K562 (cell line): ENCODE measurements around the gene ZNF593OS. TPM values are rescaled to one million over a fixed set of nuclear protein-coding genes. Genes with fewer than 3 reads are reported as not detected.

Source experiments
- CBX3 ChIP-seq, 2 experiments: IDR thresholded peaks; 1 replicate in 1 of 2; 2 replicates in 1 of 2; pipeline ENCODE4 v1.6.1; 2012; ENCODE audit warnings: inconsistent platforms in 2 of 2, low read length in 2 of 2, borderline replicate concordance in 1 of 2, control low read depth in 1 of 2
- GABPB1 ChIP-seq: sonication (generic); formaldehyde crosslinking; IDR thresholded peaks from 2 replicates; pipeline ENCODE4 v1.8.0; 2022; ENCODE audit warnings: mild to moderate bottlenecking, missing genetic modification reagents
- NCOA1 ChIP-seq: fragments of 450-650 bp; IDR thresholded peaks from 2 replicates; pipeline ENCODE4 v1.6.1; 2016; ENCODE audit warnings: low read depth
- NR2F6 ChIP-seq: fragments of 450-650 bp; formaldehyde crosslinking; IDR thresholded peaks from 2 replicates; pipeline ENCODE4 v1.4.0; 2020; ENCODE audit warnings: mild to moderate bottlenecking
- POLR2B ChIP-seq: fragments of 450-650 bp; IDR thresholded peaks from 2 replicates; pipeline ENCODE4 v1.6.1; 2018; ENCODE audit warnings: low read depth; ENCODE audit not compliant: partially characterized antibody
- YY1 ChIP-seq, 3 experiments: IDR thresholded peaks; 2 replicates each; pipeline ENCODE4 v1.6.1; 2011; ENCODE audit warnings: low read length in 2 of 3, mild to moderate bottlenecking in 2 of 3, moderate library complexity in 2 of 3, borderline replicate concordance in 1 of 3, control low read depth in 1 of 3, low read depth in 1 of 3; ENCODE audit not compliant: insufficient read depth in 3 of 3, insufficient replicate concordance in 2 of 3, control insufficient read depth in 1 of 3, insufficient read length in 1 of 3; ENCODE audit errors: extremely low read depth in 1 of 3
- ZBTB9 ChIP-seq: fragments of 450-650 bp; formaldehyde crosslinking; IDR thresholded peaks from 2 replicates; pipeline ENCODE4 v1.4.0; 2020; ENCODE audit warnings: mild to moderate bottlenecking, moderate library complexity
- ZNF124 ChIP-seq: sonication (generic); formaldehyde crosslinking; IDR thresholded peaks from 2 replicates; pipeline ENCODE4 v1.8.1; 2022; ENCODE audit warnings: missing genetic modification reagents
- ZNF212 ChIP-seq: fragments of 450-650 bp; formaldehyde crosslinking; IDR thresholded peaks from 2 replicates; pipeline ENCODE4 v1.4.0; 2020; ENCODE audit warnings: mild to moderate bottlenecking
- ZNF318 ChIP-seq, 2 experiments: fragments of 450-650 bp; IDR thresholded peaks; 2 replicates each; pipeline ENCODE4 v1.6.1; 2016; ENCODE audit warnings: mild to moderate bottlenecking in 2 of 2, borderline replicate concordance in 1 of 2, low read depth in 1 of 2, moderate library complexity in 1 of 2
- polyA plus RNA-seq, 8 experiments: library from polyadenylated mRNA; depleted of rRNA in 4 of 8; stranded (reverse) in 5 of 8; unstranded in 3 of 8; fragments of >200 nt; fragmentation: Nextera tagmentation in 2 of 8; fragmentation: Illumina TruSeq in 1 of 8; extraction: Ambion mirVana in 2 of 8; extraction: Trizol in 1 of 8; gene quantifications; 2 replicates each; pipeline versions ENCODE4 v1.2.1 to v1.2.3, GENCODE V29; 2011 to 2014; ENCODE audit warnings: inconsistent platforms in 1 of 8, missing spikeins in 1 of 8
- total RNA-seq, 7 experiments: library from RNA; depleted of rRNA in 6 of 7; stranded (reverse); fragments of >200 nt in 6 of 7; fragmentation: Illumina TruSeq in 2 of 7; extraction: Trizol in 2 of 7; gene quantifications; 2 replicates each; pipeline versions ENCODE4 v1.2.1 to v1.2.3, GENCODE V29; 2011 to 2021; ENCODE audit warnings: low replicate concordance in 1 of 7
- TF ChIP-seq, protein P1 (sequence below): sonication (generic); formaldehyde crosslinking; IDR thresholded peaks from 2 replicates; pipeline ENCODE4 v1.8.1; 2023; ENCODE audit warnings: mild to moderate bottlenecking, missing genetic modification reagents
- TF ChIP-seq, protein P2 (sequence below): fragments of 450-650 bp; formaldehyde crosslinking; IDR thresholded peaks from 2 replicates; pipeline ENCODE4 v1.4.0; 2020; ENCODE audit warnings: mild to moderate bottlenecking

ZNF593OS gene
- total and polyA plus RNA-seq, 9 of the 15 experiments (the other 6 are each of a cell fraction or from before 2014, with no cell fraction given): 0.24 to 0.27 TPM; not detected in 7

GRCh38 chr1:26126321-26127084 lies 45.1 kb downstream of the ZNF593OS start (continued):
- TF ChIP-seq NR2F6 (0 out of 2 replicates have a peak, but pooled peaks have one; percentile 65), YY1 (IDR thresholded peaks at IDR 0.05; ENCODE audit: borderline replicate concordance in 1 of 3, control insufficient read depth in 1 of 3, extremely low read depth in 1 of 3, insufficient read depth in 3 of 3, insufficient read length in 1 of 3, insufficient replicate concordance in 2 of 3, low read depth in 1 of 3, low read length in 2 of 3) (peak in 1 of 3 experiments; percentile 27), GABPB1 (CRISPR knock-in tag) (peak; percentile 73), ZNF318 (IDR thresholded peaks at IDR 0.05; ENCODE audit: borderline replicate concordance in 1 of 2, low read depth in 1 of 2) (peak in 1 of 2 experiments; percentile 85; a peak in 2 of 4 replicates), ZNF212 (CRISPR knock-in tag) (0 out of 2 replicates have a peak, but pooled peaks have one; percentile 10), CBX3 (IDR thresholded peaks at IDR 0.05; ENCODE audit: borderline replicate concordance in 1 of 2, low read length in 2 of 2) (peak in 1 of 2 experiments; percentile 90; a peak in 1 of 3 replicates), ZBTB9 (CRISPR knock-in tag) (0 out of 2 replicates have a peak, but pooled peaks have one; percentile 50), POLR2B (peak; percentile 88), ZNF124 (CRISPR knock-in tag) (no peak), NCOA1 (peak; percentile 96)
- TF ChIP-seq, protein P1, sequence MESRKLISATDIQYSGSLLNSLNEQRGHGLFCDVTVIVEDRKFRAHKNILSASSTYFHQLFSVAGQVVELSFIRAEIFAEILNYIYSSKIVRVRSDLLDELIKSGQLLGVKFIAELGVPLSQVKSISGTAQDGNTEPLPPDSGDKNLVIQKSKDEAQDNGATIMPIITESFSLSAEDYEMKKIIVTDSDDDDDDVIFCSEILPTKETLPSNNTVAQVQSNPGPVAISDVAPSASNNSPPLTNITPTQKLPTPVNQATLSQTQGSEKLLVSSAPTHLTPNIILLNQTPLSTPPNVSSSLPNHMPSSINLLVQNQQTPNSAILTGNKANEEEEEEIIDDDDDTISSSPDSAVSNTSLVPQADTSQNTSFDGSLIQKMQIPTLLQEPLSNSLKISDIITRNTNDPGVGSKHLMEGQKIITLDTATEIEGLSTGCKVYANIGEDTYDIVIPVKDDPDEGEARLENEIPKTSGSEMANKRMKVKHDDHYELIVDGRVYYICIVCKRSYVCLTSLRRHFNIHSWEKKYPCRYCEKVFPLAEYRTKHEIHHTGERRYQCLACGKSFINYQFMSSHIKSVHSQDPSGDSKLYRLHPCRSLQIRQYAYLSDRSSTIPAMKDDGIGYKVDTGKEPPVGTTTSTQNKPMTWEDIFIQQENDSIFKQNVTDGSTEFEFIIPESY: peak; percentile 9; the same call in 1 of the 2 replicates
- TF ChIP-seq, protein P2, sequence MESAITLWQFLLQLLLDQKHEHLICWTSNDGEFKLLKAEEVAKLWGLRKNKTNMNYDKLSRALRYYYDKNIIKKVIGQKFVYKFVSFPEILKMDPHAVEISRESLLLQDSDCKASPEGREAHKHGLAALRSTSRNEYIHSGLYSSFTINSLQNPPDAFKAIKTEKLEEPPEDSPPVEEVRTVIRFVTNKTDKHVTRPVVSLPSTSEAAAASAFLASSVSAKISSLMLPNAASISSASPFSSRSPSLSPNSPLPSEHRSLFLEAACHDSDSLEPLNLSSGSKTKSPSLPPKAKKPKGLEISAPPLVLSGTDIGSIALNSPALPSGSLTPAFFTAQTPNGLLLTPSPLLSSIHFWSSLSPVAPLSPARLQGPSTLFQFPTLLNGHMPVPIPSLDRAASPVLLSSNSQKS: 0 out of 2 replicates have a peak, but pooled peaks have one; percentile 68
